Mesenchymal stem cell (in vitro differentiated cells and primary cell): Measurements from ENCODE around the gene CHMP3.

Experiments used
- DNase-seq: peaks from one replicate; pipeline ENCODE4 v3.0.0-alpha.2; 2013
- H2AFZ ChIP-seq: one replicate; pipeline ENCODE4 v1.6.1; 2013; ENCODE audit warnings: low read depth, mild to moderate bottlenecking, control low read depth, inconsistent platforms, low read length, moderate library complexity
- H2AK5ac ChIP-seq: 2 replicates; pipeline ENCODE4 v1.6.1; 2013; ENCODE audit warnings: low read length, moderate library complexity, mild to moderate bottlenecking, inconsistent platforms; ENCODE audit not compliant: severe bottlenecking
- H2BK120ac ChIP-seq: one replicate; pipeline ENCODE4 v1.6.1; 2013; ENCODE audit warnings: low read depth, mild to moderate bottlenecking, inconsistent platforms, low read length, moderate library complexity
- H2BK12ac ChIP-seq, 2 experiments: one replicate each; pipeline ENCODE4 v1.6.1; 2013; ENCODE audit warnings: inconsistent platforms in 2 of 2, low read length in 2 of 2, mild to moderate bottlenecking in 2 of 2, moderate library complexity in 2 of 2, control low read depth in 1 of 2
- H2BK15ac ChIP-seq: one replicate; pipeline ENCODE4 v1.6.1; 2013; ENCODE audit warnings: mild to moderate bottlenecking, low read depth, inconsistent platforms; ENCODE audit not compliant: poor library complexity, severe bottlenecking
- H2BK5ac ChIP-seq: 2 replicates; pipeline ENCODE4 v1.6.1; 2013; ENCODE audit warnings: low read depth, mild to moderate bottlenecking, low read length, control low read depth, inconsistent platforms; ENCODE audit not compliant: poor library complexity, severe bottlenecking
- H3K14ac ChIP-seq, 2 experiments: one replicate each; pipeline ENCODE4 v1.6.1; 2013; ENCODE audit warnings: inconsistent platforms in 2 of 2, low read length in 2 of 2, control low read depth in 1 of 2, mild to moderate bottlenecking in 1 of 2, moderate library complexity in 1 of 2
- H3K18ac ChIP-seq, 2 experiments: one replicate each; pipeline ENCODE4 v1.6.1; 2013; ENCODE audit warnings: inconsistent platforms in 2 of 2, low read length in 2 of 2, control low read depth in 1 of 2, low read depth in 1 of 2, mild to moderate bottlenecking in 1 of 2
- H3K23ac ChIP-seq, 2 experiments: one replicate each; pipeline ENCODE4 v1.6.1; 2013; ENCODE audit warnings: inconsistent platforms in 2 of 2, low read length in 2 of 2, mild to moderate bottlenecking in 2 of 2, moderate library complexity in 2 of 2, control low read depth in 1 of 2
- H3K27ac ChIP-seq: 2 replicates; pipeline ENCODE4 v1.5.1; 2013; ENCODE audit warnings: mild to moderate bottlenecking, moderate library complexity, low read length, control low read depth, inconsistent platforms; ENCODE audit not compliant: poor library complexity, severe bottlenecking
- H3K27me3 ChIP-seq, 2 experiments: 2 replicates each; pipeline versions ENCODE4 v1.6.1 to v1.7.0; 2013; ENCODE audit warnings: low read length in 2 of 2, mild to moderate bottlenecking in 2 of 2, moderate library complexity in 2 of 2, control low read depth in 1 of 2, inconsistent platforms in 1 of 2; ENCODE audit not compliant: control insufficient read depth in 1 of 2, insufficient read depth in 1 of 2
- H3K36me3 ChIP-seq, 2 experiments: 2 replicates each; pipeline versions ENCODE4 v1.6.1 to v1.7.0; 2013; ENCODE audit warnings: low read length in 2 of 2, control low read depth in 1 of 2, inconsistent platforms in 1 of 2, low read depth in 1 of 2, mild to moderate bottlenecking in 1 of 2; ENCODE audit not compliant: insufficient read depth in 2 of 2, control insufficient read depth in 1 of 2
- H3K4ac ChIP-seq, 2 experiments: one replicate each; pipeline ENCODE4 v1.6.1; 2013; ENCODE audit warnings: inconsistent platforms in 2 of 2, low read length in 2 of 2, mild to moderate bottlenecking in 2 of 2, moderate library complexity in 2 of 2, control low read depth in 1 of 2, low read depth in 1 of 2
- H3K4me1 ChIP-seq: 2 replicates; pipeline ENCODE4 v1.6.1; 2013; ENCODE audit warnings: low read depth, low read length, control low read depth; ENCODE audit not compliant: control insufficient read depth, insufficient read depth
- H3K4me2 ChIP-seq: 2 replicates; pipeline ENCODE4 v1.6.1; 2013; ENCODE audit warnings: low read length, mild to moderate bottlenecking, inconsistent platforms; ENCODE audit not compliant: poor library complexity, severe bottlenecking
- H3K4me3 ChIP-seq, 2 experiments: 2 replicates each; pipeline versions ENCODE4 v1.5.1 to v1.7.0; 2013; ENCODE audit warnings: low read length in 2 of 2, mild to moderate bottlenecking in 2 of 2, control low read depth in 1 of 2, low read depth in 1 of 2; ENCODE audit not compliant: insufficient read depth in 1 of 2
- H3K79me1 ChIP-seq: replicated peaks from 2 replicates; pipeline ENCODE4 v1.6.1; 2013; ENCODE audit warnings: mild to moderate bottlenecking, control low read depth, low read length, inconsistent platforms; ENCODE audit not compliant: poor library complexity, severe bottlenecking
- H3K9ac ChIP-seq: 2 replicates; pipeline ENCODE4 v1.7.0; 2013; ENCODE audit warnings: mild to moderate bottlenecking, low read length, moderate library complexity
- H3K9me3 ChIP-seq: 2 replicates; pipeline ENCODE4 v1.7.0; 2013; ENCODE audit warnings: mild to moderate bottlenecking, low read length; ENCODE audit not compliant: control insufficient read depth
- H4K8ac ChIP-seq: one replicate; pipeline ENCODE4 v1.6.1; 2013; ENCODE audit warnings: inconsistent platforms, mild to moderate bottlenecking, low read length, moderate library complexity
- H4K91ac ChIP-seq: one replicate; pipeline ENCODE4 v1.6.1; 2013; ENCODE audit warnings: mild to moderate bottlenecking, low read length, inconsistent platforms
- WGBS: methylation state at CpG from one replicate; pipeline ENCODE4 v1.1.7; 2013; ENCODE audit warnings: mixed read lengths; 5-methylcytosine and 5-hydroxymethylcytosine counted together

Gene CHMP3

DNA sequence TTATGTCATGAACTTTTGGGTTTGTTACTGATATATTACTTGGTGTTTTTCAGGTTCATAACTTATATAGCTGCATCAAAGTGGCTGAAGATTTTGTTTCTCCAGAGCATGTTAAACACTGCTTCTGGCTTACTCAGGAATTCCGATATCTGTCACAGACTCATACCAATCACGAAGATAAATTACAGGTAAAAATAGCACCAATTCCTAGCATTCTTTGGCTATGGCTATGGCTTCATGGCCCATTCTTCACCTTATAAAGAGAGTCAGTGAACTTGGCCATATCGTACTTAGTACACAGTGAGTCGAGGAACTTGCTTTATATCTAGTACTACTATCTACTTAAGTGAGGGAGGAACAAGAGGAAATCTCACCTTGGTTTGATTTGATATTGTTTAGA lies 72.2 kb downstream of the CHMP3 start:
- no peak overlapping the region for H4K8ac ChIP-seq
- no peak overlapping the region for H4K91ac ChIP-seq
- H3K14ac ChIP-seq, result no peak overlapping the region
- no peak overlapping the region for H3K27ac ChIP-seq
- no peak for DNase-seq
- 100% methylated on average over 2 of the region's 4 CpGs for WGBS
- no peak overlapping the region for H3K9ac ChIP-seq
- no peak overlapping the region for H3K4me2 ChIP-seq
- no peak overlapping the region for H3K4me3 ChIP-seq
- no peak overlapping the region for H2BK5ac ChIP-seq
- no peaks in the 10 kb centered on the region for H3K27me3 ChIP-seq
- H3K36me3 ChIP-seq, result peaks cover 18 to 97% of the 10 kb centered on the region in 2 experiments
- no peak overlapping the region for H2BK12ac ChIP-seq
- H2BK120ac ChIP-seq, result no peak overlapping the region
- no peaks in the 10 kb centered on the region for H3K9me3 ChIP-seq
- H3K4me1 ChIP-seq, result no peaks in the 10 kb centered on the region
- H2AK5ac ChIP-seq, result no peak overlapping the region
- H3K79me1 ChIP-seq, result peaks cover 13% of the 10 kb centered on the region
- no peak overlapping the region for H3K23ac ChIP-seq
- H3K18ac ChIP-seq, result no peak overlapping the region
- no peak overlapping the region for H2AFZ ChIP-seq
- no peak overlapping the region for H2BK15ac ChIP-seq
- H3K4ac ChIP-seq, result no peak overlapping the region

GRCh38 chr2:86490245-86490644 lies 73.0 kb downstream of the CHMP3 start:
- no peak for DNase-seq
- WGBS, result 96% methylated on average over 3 of the region's 4 CpGs
- H3K4me3 ChIP-seq, result no peak overlapping the region
- H3K9ac ChIP-seq, result no peak overlapping the region
- no peak overlapping the region for H2AFZ ChIP-seq
- H3K9me3 ChIP-seq, result no peaks in the 10 kb centered on the region
- no peak overlapping the region for H3K4me2 ChIP-seq
- H2AK5ac ChIP-seq, result no peak overlapping the region
- H2BK15ac ChIP-seq, result no peak overlapping the region
- no peak overlapping the region for H4K91ac ChIP-seq
- no peak overlapping the region for H3K23ac ChIP-seq
- no peaks in the 10 kb centered on the region for H3K4me1 ChIP-seq
- no peak overlapping the region for H3K4ac ChIP-seq
- H3K36me3 ChIP-seq, result peaks cover 17 to 97% of the 10 kb centered on the region in 2 experiments
- no peak overlapping the region for H2BK5ac ChIP-seq
- no peak overlapping the region for H2BK12ac ChIP-seq
- H2BK120ac ChIP-seq, result no peak overlapping the region
- H3K27ac ChIP-seq, result no peak overlapping the region
- no peak overlapping the region for H3K14ac ChIP-seq
- no peak overlapping the region for H4K8ac ChIP-seq
- no peak overlapping the region for H3K18ac ChIP-seq
- peaks cover 12% of the 10 kb centered on the region for H3K79me1 ChIP-seq
- H3K27me3 ChIP-seq, result no peaks in the 10 kb centered on the region

DNA sequence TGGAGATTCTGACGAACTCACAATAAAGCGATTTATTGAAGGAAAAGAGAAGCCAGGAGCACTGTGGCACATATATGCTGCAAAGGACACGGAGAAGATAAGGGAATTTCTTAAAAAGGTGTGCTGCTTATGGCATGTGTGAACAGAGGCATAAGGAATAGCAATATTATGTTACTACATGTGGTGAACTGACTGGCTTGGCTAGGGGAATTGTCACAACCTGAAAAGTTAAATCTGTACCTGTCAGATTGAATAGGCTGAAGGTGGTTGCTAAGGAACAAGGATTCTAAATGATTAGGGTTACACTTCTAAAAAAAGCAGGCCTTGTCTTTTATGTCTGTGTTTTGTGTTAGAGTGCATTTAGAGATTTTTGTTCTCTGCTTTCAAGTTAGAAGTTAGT lies 73.7 kb downstream of the CHMP3 start:
- peaks cover 10% of the 10 kb centered on the region for H3K79me1 ChIP-seq
- no peaks in the 10 kb centered on the region for H3K27me3 ChIP-seq
- no peak overlapping the region for H2BK12ac ChIP-seq
- no peaks in the 10 kb centered on the region for H3K9me3 ChIP-seq
- no peak for DNase-seq
- H3K4ac ChIP-seq, result no peak overlapping the region
- H2BK120ac ChIP-seq, result no peak overlapping the region
- H3K14ac ChIP-seq, result no peak overlapping the region
- no peak overlapping the region for H2AK5ac ChIP-seq
- 96% methylated on average over 3 of the region's 3 CpGs for WGBS
- H3K23ac ChIP-seq, result no peak overlapping the region
- H4K91ac ChIP-seq, result no peak overlapping the region
- no peak overlapping the region for H3K27ac ChIP-seq
- no peak overlapping the region for H2AFZ ChIP-seq
- H3K4me2 ChIP-seq, result no peak overlapping the region
- H3K4me3 ChIP-seq, result no peak overlapping the region
- H2BK15ac ChIP-seq, result no peak overlapping the region
- H4K8ac ChIP-seq, result no peak overlapping the region
- no peak overlapping the region for H3K9ac ChIP-seq
- H3K4me1 ChIP-seq, result no peaks in the 10 kb centered on the region
- no peak overlapping the region for H3K18ac ChIP-seq
- H2BK5ac ChIP-seq, result no peak overlapping the region
- H3K36me3 ChIP-seq, result peaks cover 14 to 100% of the 10 kb centered on the region in 2 experiments

DNA sequence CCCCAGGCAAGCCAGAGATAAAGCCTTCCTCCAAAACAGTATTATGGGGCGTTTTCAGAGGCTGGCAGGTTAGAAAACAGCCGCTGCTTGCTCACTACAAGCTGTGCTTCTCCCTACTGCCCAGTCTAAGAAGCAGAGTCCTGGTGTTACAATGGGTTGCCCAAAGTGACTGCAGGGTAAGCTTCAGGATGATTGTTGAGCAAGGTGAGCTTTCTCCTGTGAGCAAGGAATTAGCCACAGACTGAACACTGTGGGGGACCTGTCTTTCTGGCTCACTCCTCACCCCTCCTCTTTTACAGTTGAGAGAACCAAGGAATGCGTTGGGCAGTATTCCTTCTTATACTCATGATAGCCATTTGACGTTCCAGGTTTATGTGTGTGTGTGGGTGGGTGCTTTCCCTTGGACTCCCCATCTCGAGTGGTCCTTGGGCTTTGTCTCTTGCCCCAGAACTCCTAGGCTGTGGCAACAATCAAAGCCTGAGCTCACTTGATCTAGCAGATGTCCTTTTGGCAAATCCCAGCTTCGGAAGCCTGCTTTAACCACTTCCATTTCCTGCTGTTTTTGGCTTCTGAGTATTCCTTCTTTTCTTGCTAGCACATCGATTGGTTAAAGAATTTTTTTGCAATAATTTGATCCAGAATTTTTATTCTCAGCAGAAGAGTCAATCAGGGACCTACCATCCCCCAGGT lies 74.5 kb downstream of the CHMP3 start:
- Histone ChIP-seq H2BK5ac (no peak overlapping the region), H3K9me3 (no peaks in the 10 kb centered on the region), H3K27me3 (no peaks in the 10 kb centered on the region), H3K23ac (no peak overlapping the region), H3K4me3 (no peak overlapping the region), H3K4me2 (no peak overlapping the region), H2BK120ac (no peak overlapping the region), H3K9ac (no peak overlapping the region), H3K4me1 (no peaks in the 10 kb centered on the region), H4K8ac (no peak overlapping the region), H4K91ac (no peak overlapping the region), H3K79me1 (peaks cover 12% of the 10 kb centered on the region), H2BK12ac (no peak overlapping the region), H3K27ac (no peak overlapping the region), H3K36me3 (peaks cover 19 to 100% of the 10 kb centered on the region in 2 experiments), H2AK5ac (no peak overlapping the region), H2BK15ac (no peak overlapping the region), H3K14ac (no peak overlapping the region), H2AFZ (no peak overlapping the region), H3K4ac (no peak overlapping the region), H3K18ac (no peak overlapping the region)
- 97% methylated on average over 6 of the region's 7 CpGs for WGBS
- DNase-seq, result no peak
